ENCODE results near the gene ZEB1. TPM values are rescaled to one million over a fixed set of nuclear protein-coding genes. Genes with fewer than 3 reads are reported as not detected.

Gene ZEB1
- total RNA-seq = 86.7 TPM
- long read RNA-seq, full-length matches to known transcripts = 18 of 39 reads
- long read RNA-seq, partial matches to known transcripts = 13 of 39 reads
- long read RNA-seq, other reads (novel, unspliced or antisense) = 8 of 39 reads

DNA sequence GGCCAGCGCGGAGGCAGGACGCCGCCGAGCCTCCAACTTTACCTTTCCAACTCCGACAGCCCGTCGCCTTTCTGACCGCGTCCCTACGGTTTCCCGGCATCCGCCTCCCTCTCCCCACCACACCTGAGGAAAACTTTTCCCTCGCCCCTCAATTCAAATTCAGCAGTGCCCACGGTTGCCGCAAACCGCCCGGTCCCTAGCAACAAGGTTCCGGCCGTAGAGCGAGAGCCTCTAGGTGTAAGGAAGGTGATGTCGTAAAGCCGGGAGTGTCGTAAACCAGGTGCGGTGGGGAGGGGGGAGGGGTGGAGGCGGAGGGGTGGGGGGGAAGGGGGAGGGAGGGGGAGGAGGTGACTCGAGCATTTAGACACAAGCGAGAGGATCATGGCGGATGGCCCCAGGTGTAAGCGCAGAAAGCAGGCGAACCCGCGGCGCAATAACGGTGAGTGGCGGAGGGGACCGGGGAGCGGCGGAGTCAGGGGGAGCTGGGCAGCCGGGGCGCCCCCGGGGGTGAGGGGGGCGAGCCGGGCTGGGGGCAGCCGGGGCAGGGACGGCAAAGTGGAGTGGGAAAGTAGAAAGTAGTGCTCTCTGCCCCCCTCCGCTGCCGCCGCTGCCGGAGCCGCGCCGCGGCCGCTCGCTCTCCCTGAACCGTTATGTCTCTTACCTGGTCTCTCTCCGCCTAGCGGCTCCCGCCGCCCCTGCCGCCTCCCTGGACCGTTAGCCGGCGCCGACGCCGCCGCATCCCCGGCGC, at the start of gene ZEB1:
Gene ZEB1 (plus strand): TSS at position 363 of the 748 bp plus-strand sequence. CDS start 19 bp downstream, at position 382.
- peak; percentile 86 for DNase-seq
- ATAC-seq = peak; percentile 81
- intact Hi-C loops (cut with micrococcal nuclease) = loop anchor here (10.0 kb wide), 1 partner anchor 284 kb away; the partner anchor contains the start of gene ZNF438

- intact Hi-C loops (cut with micrococcal nuclease) = no loop called here
- peak; percentile 68 for ATAC-seq
- no peak for DNase-seq
These were observed 48.1 kb upstream of the ZEB1 start for GRCh38 chr10:31270954-31271353.

DNA sequence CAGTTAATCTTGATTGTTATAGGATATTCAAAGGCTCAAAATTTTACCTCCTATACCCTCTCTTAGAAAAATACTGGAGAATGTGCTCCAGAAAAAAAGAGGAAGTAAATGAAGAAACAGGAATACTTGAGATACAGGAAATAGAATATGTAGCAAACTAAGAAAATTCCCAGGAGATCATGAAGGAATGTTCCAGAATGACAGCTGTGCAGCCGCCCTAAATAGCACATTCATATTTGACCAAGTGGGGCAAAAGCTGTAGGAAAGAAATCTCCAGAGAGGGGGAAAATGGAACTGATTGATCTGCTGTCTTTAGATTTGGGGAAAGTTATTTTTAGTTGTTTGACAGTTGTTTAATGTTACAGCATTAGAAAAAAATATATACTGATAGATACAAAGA, 46.2 kb upstream of the ZEB1 start:
- ATAC-seq (no peak), DNase-seq (no peak)
- intact Hi-C loops (cut with micrococcal nuclease) = no loop called here

DNA sequence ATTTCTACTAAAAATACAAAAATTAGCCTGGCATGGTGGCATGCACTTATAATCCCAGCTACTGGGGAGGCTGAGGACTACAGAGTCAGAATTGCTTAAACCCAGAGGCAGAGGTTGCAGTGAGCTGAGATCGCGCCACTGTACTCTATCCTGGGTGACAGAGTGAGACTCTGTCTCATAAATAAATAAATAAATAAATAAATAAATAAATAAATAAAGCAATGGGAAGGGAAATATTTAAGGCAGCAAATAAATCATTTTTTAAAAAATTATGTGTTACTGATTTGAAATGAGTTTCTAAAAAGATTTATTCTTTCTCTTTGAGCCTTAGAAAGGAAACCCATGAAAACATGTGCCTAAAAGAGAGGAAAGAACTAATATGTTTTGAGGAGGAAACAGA, 45.2 kb upstream of the ZEB1 start:
- ATAC-seq (no peak), DNase-seq (no peak)
- intact Hi-C loops (cut with micrococcal nuclease) = no loop called here

DNA sequence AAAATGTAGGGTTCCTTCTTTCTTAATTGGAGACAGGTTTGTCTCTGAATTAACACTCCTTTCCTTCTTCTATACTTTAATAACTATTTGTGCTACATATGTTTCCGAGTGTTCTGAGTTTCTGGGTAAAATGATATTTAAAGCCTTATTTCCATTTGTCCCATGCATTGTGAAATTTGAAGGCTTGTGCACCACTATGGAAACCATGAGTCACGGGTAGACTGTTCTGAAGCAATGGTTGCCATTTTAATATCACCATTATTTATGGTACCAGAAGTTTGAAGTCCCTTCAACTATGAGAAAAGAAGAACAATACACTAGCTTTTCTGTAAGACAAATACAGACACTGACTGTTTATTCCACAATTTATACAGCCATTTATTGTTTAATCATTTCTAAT, 44.7 kb upstream of the ZEB1 start:
- ATAC-seq = no peak
- DNase-seq = no peak
- intact Hi-C loops (cut with micrococcal nuclease) = no loop called here

GRCh38 chr10:31278279-31278941, 40.6 kb upstream of the ZEB1 start:
- no peak for DNase-seq
- no peak for ATAC-seq
- intact Hi-C loops (cut with micrococcal nuclease) = no loop called here

DNA sequence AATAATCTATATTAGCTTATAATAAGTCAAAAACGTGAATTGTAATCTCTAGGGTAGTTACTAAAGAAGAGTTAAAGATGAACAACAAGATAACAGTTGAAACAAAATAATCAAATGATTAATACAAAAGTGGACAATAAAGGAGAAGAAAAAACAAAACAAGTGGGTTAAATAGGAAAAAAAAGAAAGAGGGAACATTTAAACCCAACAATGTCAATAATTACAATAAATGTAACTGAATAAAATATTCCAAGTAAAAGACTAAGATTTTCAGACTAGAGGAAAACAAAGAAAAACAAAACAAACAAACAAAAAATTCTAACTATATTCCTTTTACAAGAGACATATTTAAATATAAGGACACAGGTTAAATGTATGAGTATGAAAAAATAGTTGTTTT, 38.0 kb upstream of the ZEB1 start:
- ATAC-seq (no peak), DNase-seq (no peak)
- intact Hi-C loops (cut with micrococcal nuclease) = no loop called here

DNA sequence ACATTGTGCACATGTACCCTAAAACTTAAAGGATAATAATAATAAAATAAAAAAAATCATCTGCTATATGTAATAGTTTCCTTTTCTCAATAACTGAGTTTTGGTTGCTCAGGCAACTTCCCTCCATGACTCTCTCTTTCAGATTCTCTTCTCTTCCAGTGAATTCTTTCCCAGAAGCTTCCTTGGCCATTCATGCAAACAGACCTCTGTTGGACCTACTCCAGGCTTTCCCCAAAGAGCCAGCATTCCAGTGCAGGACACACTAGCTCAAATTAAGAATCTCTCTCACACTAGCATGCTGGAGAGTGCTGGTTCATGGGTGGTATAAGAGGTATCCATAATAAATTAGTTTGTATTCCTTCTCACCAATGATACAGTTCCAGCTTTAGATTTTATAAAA, 31.0 kb upstream of the ZEB1 start:
- ATAC-seq (no peak), DNase-seq (no peak)
- intact Hi-C loops (cut with micrococcal nuclease) = no loop called here

DNA sequence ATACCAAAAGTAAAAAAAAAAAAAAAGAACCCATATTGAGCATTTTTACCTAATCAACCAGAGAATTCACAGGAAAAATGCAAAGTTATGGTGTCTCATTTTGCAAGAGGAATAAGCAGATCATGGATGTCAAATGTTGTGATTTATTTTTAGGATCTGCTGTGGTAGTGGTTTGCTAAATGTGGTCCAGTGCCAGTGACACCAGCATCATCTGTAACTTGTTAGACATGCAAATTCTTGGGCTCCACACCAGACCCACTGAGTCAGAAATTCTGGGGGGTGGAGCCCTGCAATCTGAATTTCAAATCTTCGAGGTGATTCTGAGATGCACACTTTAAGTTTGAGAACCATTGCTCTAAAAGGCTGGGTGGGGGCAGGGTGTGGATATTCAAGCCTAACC, 30.1 kb upstream of the ZEB1 start:
- intact Hi-C loops (cut with micrococcal nuclease) = no loop called here
- DNase-seq (no peak), ATAC-seq (no peak)

DNA sequence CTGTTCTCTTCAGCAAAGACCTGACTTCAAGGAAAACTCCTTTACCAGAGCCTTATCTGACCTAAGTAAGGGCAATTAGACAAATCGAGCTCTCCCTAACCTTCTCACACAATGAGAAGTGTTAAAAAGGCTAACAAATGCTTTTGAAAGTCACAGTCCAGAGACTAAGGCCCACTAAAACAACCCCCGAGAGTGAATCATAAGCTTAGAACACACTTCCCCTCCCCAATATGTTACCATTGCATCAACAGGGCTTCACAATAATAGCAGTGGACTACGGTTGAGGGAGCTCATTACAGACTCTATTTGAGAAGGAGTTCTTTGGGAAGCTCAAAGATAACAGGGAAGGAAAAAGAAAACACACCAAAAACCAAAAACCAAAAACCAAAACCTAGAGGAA, 28.6 kb upstream of the ZEB1 start:
- no peak for ATAC-seq
- intact Hi-C loops (cut with micrococcal nuclease) = no loop called here
- no peak for DNase-seq

- DNase-seq (no peak), ATAC-seq (no peak)
- intact Hi-C loops (cut with micrococcal nuclease) = no loop called here
These were observed 27.9 kb upstream of the ZEB1 start for GRCh38 chr10:31291123-31291522.

GRCh38 chr10:31294558-31294957, 24.5 kb upstream of the ZEB1 start:
- DNase-seq (no peak), ATAC-seq (no peak)
- intact Hi-C loops (cut with micrococcal nuclease) = no loop called here

DNA sequence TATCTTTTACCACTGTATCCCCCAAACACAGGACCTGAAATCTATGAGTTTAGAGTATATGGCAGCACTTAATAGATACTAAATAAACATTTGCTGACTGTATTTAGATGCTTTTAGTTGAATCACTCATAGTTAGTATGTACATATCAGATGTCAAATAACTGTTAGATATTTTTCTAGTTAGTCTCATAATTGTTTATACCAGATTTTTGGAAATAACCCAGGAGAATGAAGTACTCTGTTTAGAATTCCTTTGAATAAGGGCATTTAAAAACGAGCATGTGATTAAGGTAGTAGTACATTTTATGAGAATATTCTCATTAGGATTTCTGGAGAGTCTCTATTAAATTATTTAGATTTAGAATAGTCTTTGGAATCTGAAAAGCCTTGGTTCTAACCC, 22.3 kb upstream of the ZEB1 start:
- ATAC-seq = no peak
- intact Hi-C loops (cut with micrococcal nuclease) = no loop called here
- no peak for DNase-seq

DNA sequence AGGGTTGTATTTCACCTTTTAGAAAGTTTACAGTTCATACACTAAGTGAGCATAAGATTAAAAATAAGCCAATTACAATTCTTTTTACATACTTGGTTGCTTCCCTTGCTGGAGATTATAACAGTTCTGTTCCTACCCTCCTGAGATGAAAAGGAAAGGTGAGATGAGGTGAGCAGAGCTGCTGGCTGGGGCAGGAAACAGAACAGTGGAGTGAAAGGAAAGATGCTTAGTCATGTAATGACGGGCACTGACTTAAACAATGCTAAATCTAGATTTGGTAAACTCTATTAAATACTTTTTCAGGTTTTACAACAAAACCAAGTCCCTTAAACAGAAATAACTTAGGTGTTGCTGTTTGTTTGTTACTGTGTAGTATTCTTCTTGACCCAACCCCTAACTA, 19.9 kb upstream of the ZEB1 start:
- intact Hi-C loops (cut with micrococcal nuclease) = no loop called here
- no peak for ATAC-seq
- no peak for DNase-seq

GRCh38 chr10:31303212-31303611, 15.8 kb upstream of the ZEB1 start:
- no peak for ATAC-seq
- intact Hi-C loops (cut with micrococcal nuclease) = no loop called here
- DNase-seq = no peak

DNA sequence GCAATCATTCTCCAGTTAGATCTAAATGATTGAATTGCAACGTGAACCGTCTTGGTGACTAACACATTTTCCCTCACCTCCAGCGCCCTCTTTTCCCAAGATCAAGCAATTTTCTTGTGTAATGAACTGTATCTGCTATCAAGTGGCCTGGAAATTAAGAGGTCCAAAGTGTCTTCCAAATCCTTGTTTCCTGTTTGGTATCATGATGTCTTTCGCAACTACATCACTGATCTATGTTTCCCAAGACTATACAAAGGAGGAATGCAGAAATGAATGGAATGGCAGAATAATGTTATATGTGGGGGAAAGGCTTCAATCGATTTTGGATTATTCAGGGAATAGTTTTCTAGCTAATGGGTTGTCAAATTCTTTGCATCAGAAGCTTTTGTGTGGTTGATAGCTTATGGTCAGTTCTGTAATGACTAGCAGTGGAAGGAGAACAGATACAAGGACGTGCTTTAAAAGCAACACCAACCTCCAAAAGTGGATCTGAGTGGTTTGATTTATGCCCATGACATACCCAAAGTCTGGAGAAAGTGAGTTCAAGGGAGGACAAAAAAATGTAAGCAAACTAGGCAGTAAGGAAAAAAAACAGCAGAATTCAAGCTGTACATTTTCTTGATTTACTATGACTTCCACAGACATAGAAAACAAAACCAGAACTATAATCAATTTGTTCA, 14.6 kb upstream of the ZEB1 start:
- intact Hi-C loops (cut with micrococcal nuclease) = no loop called here
- no peak for ATAC-seq
- no peak for DNase-seq

DNA sequence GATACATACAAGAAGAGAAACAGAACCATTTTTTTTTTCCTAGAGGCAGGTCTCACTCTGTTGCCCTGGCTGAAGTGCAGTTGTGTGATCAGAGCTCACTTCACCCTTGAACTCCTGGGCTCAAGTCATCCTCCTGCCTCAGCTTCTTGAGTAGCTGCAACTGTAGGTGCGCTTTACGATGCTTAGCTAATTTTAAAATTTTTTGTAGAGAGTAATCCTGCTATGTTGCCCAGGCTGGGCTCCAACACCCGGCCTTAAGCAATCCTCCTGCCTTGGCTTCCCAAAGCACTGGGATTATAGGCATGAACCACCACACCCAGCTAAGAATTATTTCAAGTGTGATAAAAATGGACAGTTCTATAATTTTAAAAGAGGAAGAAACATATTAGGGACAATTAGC, 5.6 kb upstream of the ZEB1 start:
- intact Hi-C loops (cut with micrococcal nuclease) = loop anchor here (10.0 kb wide), 1 partner anchor 279 kb away; the partner anchor contains the start of gene ZNF438
- no peak for DNase-seq
- ATAC-seq = no peak

GRCh38 chr10:31314256-31315150, 4.5 kb upstream of the ZEB1 start:
- ATAC-seq (no peak), DNase-seq (no peak)
- intact Hi-C loops (cut with micrococcal nuclease) = loop anchor here (10.0 kb wide), 1 partner anchor 280 kb away; the partner anchor contains the start of gene ZNF438

DNA sequence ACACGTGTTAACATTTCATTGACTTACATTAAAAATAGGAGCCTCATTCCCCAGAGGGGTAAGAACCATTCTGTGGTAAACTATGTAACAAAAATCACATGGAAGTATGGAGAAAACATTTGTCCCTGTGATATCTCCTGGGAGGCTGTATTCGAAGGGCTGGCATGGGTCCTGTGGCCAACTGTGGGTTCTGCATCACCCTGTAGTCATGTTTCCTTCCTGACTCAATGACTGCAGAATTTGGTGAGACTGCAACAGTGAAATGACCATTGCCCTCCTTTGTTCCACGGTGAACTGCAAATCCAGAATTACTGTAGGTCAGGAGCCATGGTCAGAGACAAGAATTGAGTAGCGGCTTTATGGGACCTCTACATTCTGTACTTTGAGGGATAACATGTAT, 3.6 kb upstream of the ZEB1 start:
- intact Hi-C loops (cut with micrococcal nuclease) = loop anchor here (10.0 kb wide), 1 partner anchor 281 kb away; the partner anchor contains the start of gene ZNF438
- ATAC-seq (no peak), DNase-seq (no peak)
